NOMO-1 treated with dmso at 0.1 percent for 144 hours (cell line): ENCODE results near the gene DUSP19.

Experiments used
- DNase-seq: peaks from one replicate; lab custom pipeline; 2025; ENCODE audit not compliant: unreplicated experiment; lab: John Stamatoyannopoulos, UW

The DUSP19 gene

GRCh38 chr2:183063083-183063482 is 15.5 kb upstream of the DUSP19 start:
- no peak for DNase-seq

- no peak for DNase-seq
Observed at GRCh38 chr2:183068561-183068960, 10.0 kb upstream of the DUSP19 start.

- no peak for DNase-seq
Observed at GRCh38 chr2:183069174-183069573, 9.4 kb upstream of the DUSP19 start.

GRCh38 chr2:183070942-183071844 is 7.4 kb upstream of the DUSP19 start:
- DNase-seq: no peak

GRCh38 chr2:183072177-183072576 is 6.4 kb upstream of the DUSP19 start:
- no peak for DNase-seq

GRCh38 chr2:183078163-183078463 is 434 bp upstream of the DUSP19 start:
- DNase-seq: peak; percentile 26

GRCh38 chr2:183079139-183079775 is 710 bp downstream of the DUSP19 start:
- no peak for DNase-seq

GRCh38 chr2:183081911-183082310 is 3.4 kb downstream of the DUSP19 start:
- DNase-seq: no peak

GRCh38 chr2:183088061-183088460 is 9.5 kb downstream of the DUSP19 start:
- no peak for DNase-seq

GRCh38 chr2:183089192-183089851 is 10.8 kb downstream of the DUSP19 start:
- no peak for DNase-seq

- DNase-seq: no peak
Observed at GRCh38 chr2:183091318-183091953, 12.9 kb downstream of the DUSP19 start.

- DNase-seq: no peak
Observed at GRCh38 chr2:183091954-183092345, 13.4 kb downstream of the DUSP19 start.

- no peak for DNase-seq
Observed at GRCh38 chr2:183093857-183094657, 15.5 kb downstream of the DUSP19 start.

GRCh38 chr2:183105402-183106134 is 27.0 kb downstream of the DUSP19 start:
- DNase-seq: no peak

- DNase-seq: no peak
Observed at GRCh38 chr2:183112577-183112976, 34.0 kb downstream of the DUSP19 start.

GRCh38 chr2:183113630-183114029 is 35.1 kb downstream of the DUSP19 start:
- no peak for DNase-seq

- no peak for DNase-seq
Observed at GRCh38 chr2:183117226-183117625, 38.7 kb downstream of the DUSP19 start.

GRCh38 chr2:183123117-183123958 is 44.8 kb downstream of the DUSP19 start:
- DNase-seq: no peak

GRCh38 chr2:183123959-183124221 is 45.3 kb downstream of the DUSP19 start:
- DNase-seq: no peak
